CD4-positive, alpha-beta T cell treated with Interleukin-4 for 4 hours (primary cell): ENCODE measurements around the gene RBFA.
"Not testable (repeated sequence)": the region's sequence is repeated elsewhere in the genome, so short reads cannot be mapped to it uniquely, and the experiment has no call there.

ENCODE experiments used
- DNase-seq: peaks from one replicate; pipeline ENCODE4 v3.0.0-alpha.2; 2020

RBFA gene

GRCh38 chr18:80034068-80034851 lies at the start of gene RBFA:
Gene RBFA, plus strand, starts transcription at chr18:80034434. Its CDS starts 62 bp downstream, at chr18:80034496.
- peak; percentile 98 for DNase-seq

- DNase-seq: no peak
Measured at GRCh38 chr18:79985172-79985571, 49.1 kb upstream of the RBFA start.

- DNase-seq: no peak
Measured at GRCh38 chr18:79986726-79987125, 47.5 kb upstream of the RBFA start.

GRCh38 chr18:79987566-79987965 lies 46.7 kb upstream of the RBFA start:
- DNase-seq: no peak

DNA sequence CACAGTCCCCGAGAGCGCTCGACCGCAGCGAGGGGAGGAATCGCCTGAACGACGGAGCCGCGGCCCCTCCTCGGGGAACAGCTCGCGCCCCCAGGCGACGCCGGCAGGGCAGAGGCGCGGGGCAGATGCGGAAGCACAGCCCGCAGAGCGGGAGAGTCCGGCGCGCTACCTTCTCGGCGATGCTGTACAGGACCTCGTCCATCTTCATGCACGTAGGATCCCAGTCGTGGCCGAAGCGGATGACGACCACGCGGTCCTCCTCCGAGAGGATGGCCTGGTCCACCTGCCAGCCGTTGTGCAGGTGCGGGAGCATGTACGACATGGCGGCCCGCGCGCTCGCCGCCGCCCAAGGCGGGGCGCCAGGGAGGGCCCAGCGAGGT lies 46.2 kb upstream of the RBFA start:
- DNase-seq: peak; percentile 47

- peak; percentile 74 for DNase-seq
Measured at GRCh38 chr18:79988451-79989194, 45.6 kb upstream of the RBFA start, which contains the start of gene TXNL4A. Gene TXNL4A, minus strand, starts transcription at chr18:79988563. Its CDS starts 171 bp downstream, at chr18:79988392.

DNA sequence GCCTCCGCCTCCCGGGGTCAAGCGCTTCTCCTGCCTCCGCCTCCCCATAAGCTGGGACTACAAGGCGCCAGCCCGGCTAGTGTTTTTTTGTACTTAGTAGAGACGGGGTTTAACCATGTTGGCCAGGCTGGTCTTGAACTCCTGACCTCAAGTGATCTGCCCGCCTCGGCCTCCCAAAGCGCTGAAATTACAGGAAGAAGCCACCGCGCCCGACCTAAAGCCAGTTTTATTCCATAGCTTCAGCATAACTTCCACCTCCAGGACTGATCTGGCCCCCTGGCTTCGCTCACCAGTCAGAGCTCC lies 45.1 kb upstream of the RBFA start:
- DNase-seq: no peak

DNA sequence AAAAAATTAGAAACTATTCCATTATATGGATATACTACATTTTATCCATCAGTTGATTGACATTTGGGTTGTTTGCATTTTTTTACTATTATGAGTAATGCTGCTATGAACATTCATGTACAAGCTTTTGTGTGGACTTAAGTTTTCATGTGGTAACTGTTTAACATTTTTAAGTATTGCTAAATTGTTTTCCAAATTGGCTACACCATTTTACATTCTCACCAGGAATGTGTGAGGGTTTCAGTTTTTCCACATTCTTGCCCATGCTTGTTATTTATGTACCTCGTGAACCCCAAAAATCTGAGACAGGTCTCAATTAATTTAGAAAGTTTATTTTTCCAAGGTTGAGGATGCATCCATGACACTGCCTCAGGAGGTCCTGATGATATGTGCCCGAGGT lies 42.7 kb upstream of the RBFA start:
- no peak for DNase-seq

- not testable (repeated sequence) for DNase-seq
Measured at GRCh38 chr18:79999701-80000100, 34.5 kb upstream of the RBFA start.

DNA sequence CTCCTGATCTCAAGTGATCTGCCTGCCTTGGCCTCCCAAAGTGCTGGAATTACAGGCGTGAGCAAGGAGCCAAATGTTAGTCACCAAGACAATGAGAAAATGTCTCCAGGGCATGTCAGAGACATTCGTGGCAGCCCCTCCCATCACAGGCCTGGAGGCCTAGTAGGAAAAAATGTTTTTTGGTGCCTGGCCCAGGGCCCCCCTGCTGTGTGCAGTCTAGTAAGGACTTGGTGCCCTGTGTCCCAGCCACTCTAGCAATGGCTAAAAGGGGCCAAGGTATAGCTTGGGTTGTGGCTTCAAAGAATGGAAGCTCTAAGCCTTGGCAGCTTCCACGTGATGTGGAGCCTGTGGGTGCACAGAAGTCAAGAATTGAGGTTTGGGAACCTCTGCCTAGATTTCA lies 33.4 kb upstream of the RBFA start:
- DNase-seq: no peak

GRCh38 chr18:80002468-80002867 lies 31.8 kb upstream of the RBFA start:
- no peak for DNase-seq

DNA sequence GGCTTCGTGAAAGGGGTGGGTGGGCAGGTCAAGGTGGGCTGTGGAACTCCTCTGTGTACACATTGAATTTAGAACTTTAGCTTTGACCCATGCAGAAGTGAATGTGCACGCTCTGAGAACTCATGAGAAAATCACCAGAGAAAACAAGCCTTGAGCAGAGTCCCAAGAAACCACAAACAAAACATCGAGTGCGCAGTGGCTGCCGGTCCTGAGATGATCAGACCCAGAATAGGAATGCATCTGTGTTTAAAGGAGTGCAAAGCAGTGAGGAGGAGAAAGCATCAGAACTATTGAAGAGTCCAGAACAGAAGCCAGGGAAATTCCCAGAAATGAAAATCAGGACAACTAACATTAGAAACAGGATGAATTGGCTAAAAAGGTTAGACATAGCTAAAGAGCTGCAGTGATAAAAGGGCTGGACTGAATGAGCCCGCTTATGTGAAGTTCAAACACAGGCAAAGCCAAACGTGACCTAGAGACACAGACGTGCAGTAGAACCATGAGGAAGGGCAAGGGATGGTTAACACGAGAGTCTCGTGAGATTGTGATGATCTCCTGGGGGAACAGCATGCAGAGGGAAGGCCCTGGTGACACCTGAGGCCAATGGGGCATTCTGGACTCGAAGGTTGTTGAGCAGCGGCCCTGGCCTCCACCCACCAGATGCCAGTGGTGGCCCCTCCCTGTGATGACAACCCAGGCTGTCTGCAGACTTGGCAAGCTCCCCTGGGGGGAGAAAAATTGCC lies 29.5 kb upstream of the RBFA start:
- DNase-seq: no peak

- DNase-seq: no peak
Measured at GRCh38 chr18:80006724-80007123, 27.5 kb upstream of the RBFA start.

DNA sequence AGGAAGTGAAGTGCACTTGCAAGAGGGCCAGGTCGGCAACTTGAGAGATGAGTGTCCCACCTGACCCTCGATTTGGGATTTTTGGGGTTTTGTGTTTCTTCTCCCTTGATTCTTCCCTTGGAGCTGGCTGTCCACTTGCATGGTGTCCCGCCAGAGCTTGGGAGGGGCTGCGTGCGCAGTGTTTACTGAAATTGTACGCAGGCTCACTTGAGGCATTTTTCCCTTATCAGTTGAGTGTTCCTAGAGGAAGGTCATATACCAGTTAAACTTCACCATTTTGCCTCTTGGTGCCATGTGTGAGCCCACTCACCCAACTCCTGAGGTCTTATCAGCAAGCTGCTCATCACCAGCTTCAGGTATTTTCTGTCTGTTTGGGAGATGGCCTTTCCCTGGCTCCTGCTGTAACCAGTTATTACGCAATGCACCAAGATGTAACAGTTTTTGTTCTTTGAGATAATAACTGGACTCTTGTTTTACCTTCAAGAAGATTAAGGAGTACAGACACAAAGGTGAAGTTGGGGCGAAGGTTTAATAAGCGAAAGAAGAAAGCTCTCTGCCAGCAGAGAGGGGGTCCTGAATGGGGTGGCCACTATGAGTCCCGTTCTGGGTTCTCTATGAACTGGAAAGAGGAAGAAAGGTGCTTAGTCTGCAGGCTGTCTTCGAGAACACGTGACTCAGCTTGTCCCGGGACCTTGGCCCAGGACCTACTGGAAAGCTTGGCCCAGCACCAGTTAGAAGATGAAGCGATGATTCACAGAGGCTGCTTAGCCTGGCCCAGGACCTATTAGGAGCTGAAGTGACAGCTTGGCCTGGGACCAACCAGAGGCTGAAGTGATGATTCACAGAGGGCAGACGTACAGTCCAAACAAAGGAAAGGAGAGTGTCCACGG lies 24.3 kb upstream of the RBFA start:
- no peak for DNase-seq

DNA sequence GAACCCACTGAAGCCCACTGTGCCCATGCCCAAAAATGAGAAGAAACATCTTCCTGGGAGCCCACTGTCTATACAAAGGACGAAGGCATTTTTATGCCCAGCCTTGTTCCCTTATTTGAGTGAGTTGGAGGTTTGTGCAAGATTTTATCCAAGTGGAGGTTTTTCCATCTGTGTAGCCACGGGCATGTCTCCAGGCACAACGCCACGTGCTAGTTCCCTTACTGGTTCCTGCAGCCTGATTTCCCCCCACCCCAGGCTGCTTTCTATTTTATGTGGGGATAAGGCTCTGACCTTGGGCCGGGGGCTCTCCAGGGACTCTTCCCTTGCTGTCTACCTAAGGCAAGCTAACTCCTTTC lies 23.7 kb upstream of the RBFA start:
- DNase-seq: no peak

DNA sequence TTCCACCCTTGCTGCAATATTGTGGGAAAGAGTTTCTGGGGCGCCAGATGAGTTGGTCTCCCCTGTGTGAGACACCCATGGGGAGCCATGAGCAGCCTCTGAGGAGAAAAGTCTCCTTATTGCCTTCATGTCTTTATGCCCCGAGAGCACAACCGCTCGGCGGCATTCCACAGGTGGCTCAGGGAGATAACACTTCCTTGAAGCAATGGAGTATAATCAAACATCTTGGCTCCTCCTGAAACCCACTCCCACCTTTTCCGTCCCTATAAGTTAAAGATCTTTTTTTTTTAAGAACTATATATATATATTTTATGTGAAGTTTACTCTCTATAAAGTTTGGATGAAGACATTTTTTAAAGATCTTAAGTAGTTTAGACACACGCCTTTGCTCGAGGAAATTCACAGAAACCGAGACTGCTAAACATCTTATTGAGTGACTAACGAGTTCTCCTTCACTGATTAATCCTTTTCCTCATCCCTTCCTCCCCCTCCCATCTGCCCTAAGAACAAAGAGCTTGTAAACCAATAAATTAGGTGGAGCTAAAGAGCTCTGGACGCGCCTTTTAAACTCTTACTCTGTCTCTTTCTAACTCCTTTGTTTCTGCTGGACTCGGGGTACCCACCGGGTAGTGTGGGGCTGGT lies 22.6 kb upstream of the RBFA start:
- DNase-seq: not testable (repeated sequence)

DNA sequence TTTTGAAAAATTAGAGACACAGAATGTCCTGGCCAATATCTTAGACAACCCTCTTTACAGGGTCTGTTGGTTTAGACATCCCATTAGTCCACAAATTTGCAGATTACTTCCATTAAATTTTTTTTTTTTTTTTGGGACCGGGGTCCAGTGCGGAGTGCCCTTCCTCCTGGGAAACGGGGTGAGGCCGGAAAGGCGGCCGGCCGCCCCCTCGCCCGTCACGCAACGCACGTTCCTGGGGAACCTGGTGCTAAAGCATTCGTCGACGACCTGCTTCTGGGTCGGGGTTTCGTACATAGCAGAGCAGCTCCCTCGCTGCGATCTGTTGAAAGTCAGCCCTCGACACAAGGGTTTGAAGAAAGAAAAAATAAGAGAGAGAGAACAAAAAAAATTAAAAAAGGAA lies 21.5 kb upstream of the RBFA start:
- DNase-seq: no peak

DNA sequence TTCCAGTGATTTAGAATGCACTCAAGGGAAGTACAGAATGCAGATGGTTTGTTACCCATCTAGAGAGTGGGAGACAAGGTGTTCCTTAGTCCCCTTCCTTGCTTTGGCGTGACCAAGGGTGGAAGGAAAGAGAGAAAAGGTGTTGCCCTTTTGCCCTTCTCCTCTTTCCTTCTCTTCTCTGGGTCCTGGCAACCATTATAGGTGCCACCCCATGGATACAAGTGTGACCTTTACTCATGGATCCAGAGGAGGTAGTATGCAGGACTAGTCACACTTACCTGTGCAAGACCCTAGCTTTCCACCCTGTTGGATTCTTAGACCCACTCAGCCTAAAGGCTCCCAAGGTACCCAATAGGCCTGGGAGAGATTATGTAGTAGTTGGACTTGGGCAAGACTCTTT lies 11.6 kb upstream of the RBFA start:
- DNase-seq: no peak

DNA sequence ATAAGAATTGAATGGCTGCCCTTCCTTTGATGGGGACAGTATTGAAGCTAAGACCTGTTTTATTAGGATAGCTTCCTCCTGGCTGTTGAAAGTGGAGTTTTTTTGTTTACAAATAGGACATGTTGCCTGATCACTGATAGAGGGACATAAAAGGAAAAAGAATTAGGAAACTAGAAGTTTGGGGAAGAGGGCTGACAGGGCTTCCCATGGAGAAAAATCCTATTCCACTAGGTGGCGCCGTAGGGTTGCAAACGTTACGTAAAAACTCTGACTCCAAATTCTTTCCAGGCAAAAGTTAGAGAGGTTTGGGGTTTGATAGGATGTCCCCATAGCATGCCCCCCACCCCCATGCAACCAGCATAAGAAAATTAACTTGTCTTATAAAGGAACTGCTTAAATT lies 11.1 kb upstream of the RBFA start:
- DNase-seq: no peak

GRCh38 chr18:80026363-80026762 lies 7.9 kb upstream of the RBFA start:
- no peak for DNase-seq

DNA sequence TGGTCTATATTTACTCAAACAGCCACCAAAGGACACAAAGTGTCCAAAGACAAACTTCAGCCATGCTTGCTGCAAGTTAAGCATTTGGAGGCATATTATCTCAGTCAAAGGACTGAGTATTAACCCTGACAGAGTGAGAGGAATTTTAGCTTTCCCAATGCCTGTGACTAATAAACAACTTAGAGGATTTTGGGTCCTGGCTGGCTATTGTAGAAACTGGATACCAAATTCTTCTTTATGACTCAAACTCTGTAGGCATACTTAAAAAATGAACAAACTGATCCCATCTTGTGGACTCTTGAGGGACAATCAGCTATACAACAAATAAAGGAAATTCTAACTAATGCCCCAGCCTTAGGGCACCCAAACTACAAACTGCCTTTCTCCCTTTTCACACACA lies 6.5 kb upstream of the RBFA start:
- not testable (repeated sequence) for DNase-seq

DNA sequence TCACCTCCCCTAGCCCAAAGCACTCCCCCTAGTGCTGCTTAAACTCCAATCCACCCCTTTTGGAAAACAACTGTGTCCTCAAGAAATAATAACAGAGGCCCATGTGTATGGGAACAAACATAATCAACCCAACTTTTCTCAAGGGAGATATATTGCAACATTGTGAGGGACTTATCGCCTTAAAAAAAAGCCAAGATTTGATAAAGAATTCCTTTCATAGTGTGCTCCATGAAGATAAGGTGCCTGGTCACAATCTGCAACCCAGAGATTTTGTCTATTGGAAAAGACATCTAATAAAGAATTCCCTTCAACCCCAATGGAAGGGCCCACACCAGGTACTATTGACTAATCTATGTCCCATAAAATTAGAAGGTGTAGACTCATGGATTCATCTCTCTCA lies 4.5 kb upstream of the RBFA start:
- DNase-seq: no peak
